ENCODE measurements around the gene DBNDD1.

The DBNDD1 gene

DNA sequence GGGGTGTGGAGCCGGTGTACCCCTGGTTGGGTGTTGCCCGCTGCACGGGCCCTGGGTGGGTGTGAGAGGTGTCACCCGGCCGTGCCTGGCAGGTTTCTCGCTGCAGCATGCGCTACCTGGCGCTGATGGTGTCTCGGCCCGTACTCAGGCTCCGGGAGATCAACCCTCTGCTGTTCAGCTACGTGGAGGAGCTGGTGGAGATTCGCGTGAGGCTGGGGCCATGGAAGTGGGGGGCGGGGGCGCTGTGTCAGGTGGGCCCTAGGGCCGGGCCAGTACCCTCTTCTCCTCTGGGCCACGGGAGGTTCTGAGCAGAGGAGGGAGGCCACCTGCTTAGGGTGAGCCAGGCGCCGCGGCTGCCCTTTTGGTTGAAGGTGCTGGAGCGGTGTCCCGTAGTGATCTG, 57.3 kb downstream of the DBNDD1 start:
- H3K4me1 ChIP-seq (ENCODE audit: control insufficient read depth, insufficient read depth, low read length), result no peaks in the 10 kb centered on the region
- H3K36me3 ChIP-seq (ENCODE audit: control insufficient read depth, insufficient read depth, low read length), result peaks cover 9% of the 10 kb centered on the region; the same call in 1 of the 2 replicates
- H3K27ac ChIP-seq (ENCODE audit: low read length), result no peak overlapping the region
- DNase-seq (ENCODE audit: low read depth, low spot score), result no peak
- WGBS (ENCODE audit: insufficient coverage, insufficient read length), result no CpG with 5 or more reads among the region's 23 CpGs
- H3K4me3 ChIP-seq (ENCODE audit: low read length), result no peak overlapping the region
- H3K9me3 ChIP-seq (ENCODE audit: control insufficient read depth, insufficient read depth, low read length), result no peaks in the 10 kb centered on the region
- no peaks in the 10 kb centered on the region for H3K27me3 ChIP-seq (ENCODE audit: control insufficient read depth, insufficient read depth, low read length)

DNA sequence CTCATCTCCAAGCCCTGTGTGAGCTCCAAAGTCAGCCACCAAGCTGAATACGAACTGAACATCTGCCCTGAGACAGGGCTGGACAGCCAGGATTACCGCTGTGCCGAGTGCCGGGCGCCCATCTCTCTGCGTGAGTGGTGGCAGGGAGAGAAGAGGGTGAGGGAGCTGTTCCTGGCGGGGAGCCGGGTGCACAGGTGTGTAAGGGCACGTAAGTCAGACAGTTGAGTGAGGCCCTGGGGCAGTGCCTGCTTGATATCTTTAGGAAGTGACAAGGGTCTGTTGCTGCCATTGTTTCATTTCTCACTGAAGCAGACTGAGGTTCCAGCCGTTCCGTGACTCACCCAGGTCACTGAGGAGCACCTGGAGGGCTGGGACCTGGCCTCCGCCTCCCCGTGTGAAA, 58.3 kb downstream of the DBNDD1 start:
- no peak overlapping the region for H3K27ac ChIP-seq (ENCODE audit: low read length)
- peaks cover 9% of the 10 kb centered on the region; the same call in 1 of the 2 replicates for H3K36me3 ChIP-seq (ENCODE audit: control insufficient read depth, insufficient read depth, low read length)
- no peak overlapping the region for H3K4me3 ChIP-seq (ENCODE audit: low read length)
- DNase-seq (ENCODE audit: low read depth, low spot score), result no peak
- WGBS (ENCODE audit: insufficient coverage, insufficient read length), result no CpG with 5 or more reads among the region's 13 CpGs
- H3K27me3 ChIP-seq (ENCODE audit: control insufficient read depth, insufficient read depth, low read length), result no peaks in the 10 kb centered on the region
- H3K4me1 ChIP-seq (ENCODE audit: control insufficient read depth, insufficient read depth, low read length), result no peaks in the 10 kb centered on the region
- no peaks in the 10 kb centered on the region for H3K9me3 ChIP-seq (ENCODE audit: control insufficient read depth, insufficient read depth, low read length)

DNA sequence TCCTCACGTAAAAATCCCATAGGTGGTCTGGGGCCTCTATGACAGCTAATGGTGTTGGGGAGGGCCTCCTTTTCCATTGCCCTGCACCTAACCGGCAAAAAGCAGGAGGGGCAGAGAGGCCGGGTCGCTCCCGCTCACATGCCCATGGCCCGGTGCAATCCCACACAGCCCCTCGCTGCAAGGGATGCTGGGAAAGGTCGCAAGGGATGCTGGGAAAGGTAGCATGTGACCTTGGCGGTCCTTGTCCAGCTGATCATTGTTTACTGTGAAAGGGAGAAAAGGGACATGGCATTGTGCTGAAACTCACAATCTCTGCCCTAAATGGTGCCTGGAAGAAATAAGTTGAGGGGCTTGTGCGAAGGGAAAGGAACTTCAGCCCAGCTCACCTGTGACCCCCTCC, 60.7 kb downstream of the DBNDD1 start:
- no peak overlapping the region for H3K4me3 ChIP-seq (ENCODE audit: low read length)
- H3K36me3 ChIP-seq (ENCODE audit: control insufficient read depth, insufficient read depth, low read length), result peaks cover 7% of the 10 kb centered on the region
- no peaks in the 10 kb centered on the region for H3K27me3 ChIP-seq (ENCODE audit: control insufficient read depth, insufficient read depth, low read length)
- H3K4me1 ChIP-seq (ENCODE audit: control insufficient read depth, insufficient read depth, low read length), result no peaks in the 10 kb centered on the region
- no peak overlapping the region for H3K27ac ChIP-seq (ENCODE audit: low read length)
- WGBS (ENCODE audit: insufficient coverage, insufficient read length), result no CpG with 5 or more reads among the region's 10 CpGs
- DNase-seq (ENCODE audit: low read depth, low spot score), result no peak
- no peaks in the 10 kb centered on the region for H3K9me3 ChIP-seq (ENCODE audit: control insufficient read depth, insufficient read depth, low read length)

DNA sequence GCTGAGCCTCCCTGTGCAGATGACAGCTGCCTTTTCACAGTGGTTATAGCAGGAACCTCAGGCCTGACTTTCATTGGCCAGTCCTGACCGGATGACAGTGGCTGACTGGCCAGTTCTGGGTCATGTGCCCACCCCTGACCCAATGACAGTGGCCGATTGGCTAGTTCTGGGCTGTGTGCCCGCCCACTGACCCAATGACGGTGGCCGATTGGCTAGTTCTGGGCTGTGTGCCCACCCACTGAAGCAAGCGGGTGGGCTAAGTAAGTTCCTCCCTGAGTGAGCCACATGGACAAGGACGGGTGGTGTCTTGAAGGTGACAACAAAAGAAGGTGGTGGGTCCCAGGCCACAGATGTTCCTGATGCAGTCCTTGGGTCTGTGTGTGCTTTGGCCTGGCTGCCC, 61.2 kb downstream of the DBNDD1 start:
- no peak for DNase-seq (ENCODE audit: low read depth, low spot score)
- H3K4me3 ChIP-seq (ENCODE audit: low read length), result no peak overlapping the region
- H3K36me3 ChIP-seq (ENCODE audit: control insufficient read depth, insufficient read depth, low read length), result peaks cover 7% of the 10 kb centered on the region
- no peak overlapping the region for H3K27ac ChIP-seq (ENCODE audit: low read length)
- H3K4me1 ChIP-seq (ENCODE audit: control insufficient read depth, insufficient read depth, low read length), result no peaks in the 10 kb centered on the region
- whole genome bisulfite sequencing (ENCODE audit: insufficient coverage, insufficient read length), result no CpG with 5 or more reads among the region's 7 CpGs
- no peaks in the 10 kb centered on the region for H3K9me3 ChIP-seq (ENCODE audit: control insufficient read depth, insufficient read depth, low read length)
- no peaks in the 10 kb centered on the region for H3K27me3 ChIP-seq (ENCODE audit: control insufficient read depth, insufficient read depth, low read length)

- Histone ChIP-seq H3K27me3 (ENCODE audit: control insufficient read depth, insufficient read depth, low read length) (no peaks in the 10 kb centered on the region), H3K36me3 (ENCODE audit: control insufficient read depth, insufficient read depth, low read length) (peaks cover 7% of the 10 kb centered on the region), H3K27ac (ENCODE audit: low read length) (no peak overlapping the region), H3K9me3 (ENCODE audit: control insufficient read depth, insufficient read depth, low read length) (no peaks in the 10 kb centered on the region), H3K4me3 (ENCODE audit: low read length) (no peak overlapping the region), H3K4me1 (ENCODE audit: control insufficient read depth, insufficient read depth, low read length) (no peaks in the 10 kb centered on the region)
- no peak for DNase-seq (ENCODE audit: low read depth, low spot score)
- WGBS (ENCODE audit: insufficient coverage, insufficient read length), result no CpG with 5 or more reads among the region's 23 CpGs
Observed at GRCh38 chr16:89957216-89957785, 62.0 kb downstream of the DBNDD1 start.

DNA sequence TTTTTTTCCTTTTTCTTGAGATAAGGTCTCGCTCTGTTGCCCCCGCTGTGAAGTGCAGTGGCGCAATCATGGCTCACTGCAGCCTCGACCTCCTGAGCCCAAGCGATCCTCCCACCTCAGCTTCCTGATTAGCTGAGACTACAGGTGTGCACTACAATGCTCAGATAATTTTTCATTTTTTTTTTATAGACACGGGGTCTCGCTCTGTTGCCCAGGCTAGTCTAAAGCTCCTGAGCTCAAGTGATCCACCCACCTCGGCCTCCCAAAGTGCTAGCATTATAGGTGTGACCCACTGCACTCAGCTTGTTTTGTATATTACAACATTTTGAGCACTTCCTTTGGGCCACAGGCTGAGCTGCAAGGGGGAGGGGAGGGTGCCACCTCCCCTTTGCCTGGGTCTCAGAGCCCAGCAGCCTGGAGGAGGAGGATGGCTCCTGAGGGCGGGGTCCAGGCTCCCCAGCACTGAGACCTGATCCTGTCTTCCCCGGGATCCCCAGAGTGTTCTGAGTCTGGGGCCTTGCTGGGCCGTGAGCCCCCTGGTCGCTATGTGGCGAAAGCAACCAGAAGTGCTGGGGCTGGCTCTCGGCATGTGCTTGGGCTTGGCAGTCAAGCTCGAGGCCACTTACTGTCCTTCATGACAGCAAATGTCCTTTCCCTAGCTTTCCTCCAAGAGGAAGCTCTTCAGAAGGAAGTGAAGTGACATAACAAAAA, 62.6 kb downstream of the DBNDD1 start:
- no peak overlapping the region for H3K4me3 ChIP-seq (ENCODE audit: low read length)
- no peaks in the 10 kb centered on the region for H3K9me3 ChIP-seq (ENCODE audit: control insufficient read depth, insufficient read depth, low read length)
- no peak overlapping the region for H3K27ac ChIP-seq (ENCODE audit: low read length)
- H3K27me3 ChIP-seq (ENCODE audit: control insufficient read depth, insufficient read depth, low read length), result no peaks in the 10 kb centered on the region
- peaks cover 4% of the 10 kb centered on the region for H3K36me3 ChIP-seq (ENCODE audit: control insufficient read depth, insufficient read depth, low read length)
- H3K4me1 ChIP-seq (ENCODE audit: control insufficient read depth, insufficient read depth, low read length), result no peaks in the 10 kb centered on the region
- no CpG with 5 or more reads among the region's 15 CpGs for WGBS (ENCODE audit: insufficient coverage, insufficient read length)
- DNase-seq (ENCODE audit: low read depth, low spot score), result no peak

DNA sequence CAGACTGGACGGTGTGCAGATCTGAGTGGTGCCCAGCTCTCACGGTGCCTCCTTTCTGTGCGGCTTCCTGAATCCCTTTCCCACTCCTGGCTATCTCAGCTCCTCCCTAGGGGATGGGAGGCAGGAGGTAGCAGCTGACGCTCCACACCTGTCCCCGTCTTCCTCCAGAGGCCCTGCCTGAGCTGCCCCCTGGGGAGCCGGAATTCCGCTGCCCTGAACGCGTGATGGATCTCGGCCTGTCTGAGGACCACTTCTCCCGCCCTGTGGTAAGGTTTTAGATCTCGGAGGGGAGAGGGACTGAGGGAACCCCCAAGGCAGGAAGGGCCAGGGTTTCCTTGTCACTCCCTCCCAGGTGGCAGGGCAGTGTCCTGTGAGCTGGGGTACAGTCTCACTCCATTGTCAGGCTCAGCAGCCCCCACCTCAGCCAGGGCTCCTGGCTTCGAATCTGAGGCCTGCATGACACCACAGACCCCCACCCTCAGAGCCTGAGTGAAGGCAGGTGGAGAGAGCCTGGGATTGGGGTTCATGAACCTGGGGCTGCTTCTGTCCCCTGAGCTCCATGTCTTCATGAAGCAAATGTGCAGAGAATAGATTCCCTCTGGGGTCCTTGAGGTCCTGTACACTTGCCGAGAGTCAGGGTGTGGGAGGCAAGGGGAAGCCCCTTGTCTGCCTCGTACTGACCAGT, 64.1 kb downstream of the DBNDD1 start:
- Histone ChIP-seq H3K27me3 (ENCODE audit: control insufficient read depth, insufficient read depth, low read length) (no peaks in the 10 kb centered on the region), H3K4me1 (ENCODE audit: control insufficient read depth, insufficient read depth, low read length) (no peaks in the 10 kb centered on the region), H3K4me3 (ENCODE audit: low read length) (no peak overlapping the region; the same call in 1 of the 2 replicates), H3K9me3 (ENCODE audit: control insufficient read depth, insufficient read depth, low read length) (no peaks in the 10 kb centered on the region), H3K27ac (ENCODE audit: low read length) (no peak overlapping the region), H3K36me3 (ENCODE audit: control insufficient read depth, insufficient read depth, low read length) (peaks cover 3% of the 10 kb centered on the region; the same call in 1 of the 2 replicates)
- no CpG with 5 or more reads among the region's 15 CpGs for WGBS (ENCODE audit: insufficient coverage, insufficient read length)
- no peak for DNase-seq (ENCODE audit: low read depth, low spot score)

Measured in iPS DF 6.9 (cell line).